ENCODE data around the gene ROR2.

The ROR2 gene

DNA sequence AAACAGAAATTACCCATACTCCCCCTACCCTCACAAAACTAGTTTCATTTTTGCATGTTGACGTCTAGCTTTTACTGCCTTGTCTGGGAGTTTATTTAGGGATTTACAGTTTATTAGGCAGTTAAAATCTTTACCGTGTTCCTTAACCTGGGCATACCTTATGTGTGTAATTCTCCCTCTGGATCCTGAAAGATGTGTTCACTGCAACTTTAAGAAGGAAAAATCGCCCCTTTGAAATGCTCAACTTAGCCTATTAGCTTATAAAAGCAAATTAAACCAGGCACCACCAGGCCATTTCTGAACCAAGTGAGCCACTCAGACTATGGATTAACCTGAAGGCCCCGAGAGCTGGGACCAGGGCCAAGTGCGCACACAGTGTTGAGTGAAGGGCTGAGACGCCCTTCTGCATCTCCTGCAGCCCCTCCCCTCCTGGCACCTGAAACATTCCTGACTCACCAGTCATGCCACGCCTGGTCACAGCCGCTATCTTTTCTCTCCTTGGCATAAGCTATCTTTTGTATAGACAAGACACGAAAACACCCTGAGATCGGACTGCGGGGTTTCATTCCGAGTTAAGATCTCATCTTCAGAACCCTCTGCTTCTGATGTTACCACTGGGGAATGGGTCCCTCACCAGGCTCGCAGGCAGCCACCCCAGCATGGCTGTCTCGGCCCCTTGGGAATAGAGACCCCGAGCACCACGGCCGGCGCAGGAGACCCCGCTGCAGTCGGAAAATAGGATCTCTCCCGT is 111.9 kb downstream of the ROR2 start:
- DNase-seq: no peak

GRCh38 chr9:91836515-91836914 is 113.5 kb downstream of the ROR2 start:
- no peak for DNase-seq

DNA sequence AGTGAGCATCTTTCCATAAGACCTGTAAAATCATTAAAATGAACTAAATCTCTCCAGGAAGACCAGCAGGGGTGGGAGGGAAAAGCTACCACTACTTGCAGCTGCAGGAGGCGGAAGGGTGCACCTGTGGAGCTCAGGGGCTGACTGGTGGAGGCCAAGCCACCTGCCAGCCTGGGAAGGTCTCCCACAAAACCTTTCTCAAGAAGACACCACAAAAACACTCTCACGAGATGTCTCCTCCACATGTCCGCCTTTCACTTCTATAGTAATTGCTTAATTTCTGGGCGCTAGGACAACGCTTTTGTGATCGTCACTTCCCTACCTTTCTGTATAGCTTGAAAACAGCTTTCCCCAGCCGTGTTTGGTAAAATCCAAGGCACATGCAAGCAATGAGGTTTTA is 114.4 kb downstream of the ROR2 start:
- no peak for DNase-seq

DNA sequence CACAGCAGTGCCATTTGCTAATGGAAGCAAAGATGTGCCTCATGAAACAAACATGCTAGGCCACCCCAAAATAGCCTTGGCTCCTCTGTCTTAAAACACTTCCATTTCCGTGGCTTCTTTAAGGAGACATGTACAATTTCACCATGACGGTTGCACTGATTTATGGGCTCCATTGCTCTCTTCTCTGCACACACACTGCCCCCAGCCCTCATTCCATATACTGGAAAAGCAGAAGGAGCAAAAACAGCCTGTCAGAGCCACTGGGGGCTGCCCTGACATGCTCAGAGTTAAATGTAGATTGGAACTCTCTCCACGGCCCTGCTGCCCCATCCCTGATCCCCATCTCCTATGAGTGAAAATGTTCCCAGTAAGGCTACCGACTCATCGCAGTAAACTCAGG is 114.8 kb downstream of the ROR2 start:
- no peak for DNase-seq

DNA sequence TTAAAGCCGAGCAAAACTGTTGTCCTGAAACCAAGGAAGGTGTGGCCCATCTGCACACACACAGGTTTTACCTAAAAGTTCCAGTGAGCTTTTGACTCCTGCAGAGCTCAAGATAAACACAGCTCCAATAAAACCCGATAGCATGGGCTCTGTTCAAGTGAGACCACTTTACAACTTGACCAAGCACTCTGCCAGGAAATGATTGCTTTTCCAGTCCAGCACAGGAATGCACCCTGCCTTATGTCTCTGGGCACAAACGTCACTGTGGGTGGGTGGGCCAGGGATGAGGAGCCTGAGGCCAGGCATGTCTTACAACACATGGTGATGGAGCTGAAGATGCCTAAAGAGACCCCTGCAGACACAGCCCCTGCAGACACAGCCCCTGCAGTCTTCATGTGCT is 115.3 kb downstream of the ROR2 start:
- no peak for DNase-seq

GRCh38 chr9:91833878-91834255 is 116.2 kb downstream of the ROR2 start:
- no peak for DNase-seq

DNA sequence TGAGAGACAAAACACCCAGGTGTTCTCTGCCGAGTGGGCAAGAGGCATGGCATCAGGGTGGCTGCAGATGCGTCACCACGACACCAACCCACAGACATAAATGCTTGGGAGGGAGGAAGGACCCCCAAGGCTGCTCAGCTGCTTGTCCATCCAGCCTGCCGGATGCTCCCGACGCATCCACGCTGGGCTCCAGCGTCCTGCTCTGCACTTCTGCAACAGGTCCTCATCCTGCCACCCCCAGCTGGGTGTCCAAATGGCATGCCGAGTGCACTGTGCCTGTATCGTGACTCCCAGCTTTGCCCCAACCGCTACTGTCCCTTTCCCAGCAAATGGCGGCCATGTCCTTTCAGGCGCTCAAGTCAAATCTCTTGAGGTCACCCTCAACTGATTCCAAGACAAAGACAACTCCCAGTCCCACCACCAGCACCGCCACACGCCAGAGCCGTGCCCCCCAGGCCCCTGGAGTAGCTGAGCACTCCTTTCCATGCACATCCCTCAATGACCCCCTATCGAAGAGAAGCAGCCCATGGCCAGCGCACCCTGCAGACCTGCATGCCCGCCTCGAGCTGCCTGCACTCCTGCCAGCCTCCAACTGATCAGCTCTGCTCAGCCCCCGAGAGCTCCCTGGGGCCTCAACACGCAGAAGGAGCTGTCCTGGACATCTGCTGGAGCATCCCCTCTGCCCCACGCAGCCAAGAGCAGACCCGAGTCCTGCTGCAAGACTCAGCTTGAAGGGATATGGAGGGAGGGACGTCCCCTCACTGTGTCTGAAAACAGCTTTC is 116.7 kb downstream of the ROR2 start:
- no peak for DNase-seq

- DNase-seq: no peak
Measured at GRCh38 chr9:91832322-91832721, 117.7 kb downstream of the ROR2 start.

DNA sequence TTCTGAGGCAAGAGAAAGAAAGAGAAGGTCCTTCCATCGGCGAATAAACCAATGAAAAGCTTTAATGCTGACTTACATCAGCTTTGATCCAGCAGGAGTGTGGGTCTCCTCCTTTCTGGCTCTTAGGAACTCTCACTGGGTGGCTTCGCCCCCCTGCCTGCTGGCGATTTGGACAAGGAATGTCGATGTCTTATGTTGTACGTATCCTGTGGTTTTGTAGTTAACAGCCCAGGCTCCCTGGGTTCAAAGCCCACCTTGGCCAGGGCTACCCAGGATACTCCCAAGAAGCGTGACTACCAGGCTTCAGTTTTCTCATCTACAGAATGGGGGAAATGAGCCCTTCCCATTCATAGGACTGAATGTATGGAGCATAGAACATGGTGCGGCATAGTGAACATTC is 124.2 kb downstream of the ROR2 start:
- DNase-seq: no peak

- DNase-seq: no peak
Measured at GRCh38 chr9:91825422-91825821, 124.6 kb downstream of the ROR2 start.

- no peak for DNase-seq
Measured at GRCh38 chr9:91824601-91825305, 125.3 kb downstream of the ROR2 start.

GRCh38 chr9:91824151-91824550 is 125.9 kb downstream of the ROR2 start:
- DNase-seq: no peak

DNA sequence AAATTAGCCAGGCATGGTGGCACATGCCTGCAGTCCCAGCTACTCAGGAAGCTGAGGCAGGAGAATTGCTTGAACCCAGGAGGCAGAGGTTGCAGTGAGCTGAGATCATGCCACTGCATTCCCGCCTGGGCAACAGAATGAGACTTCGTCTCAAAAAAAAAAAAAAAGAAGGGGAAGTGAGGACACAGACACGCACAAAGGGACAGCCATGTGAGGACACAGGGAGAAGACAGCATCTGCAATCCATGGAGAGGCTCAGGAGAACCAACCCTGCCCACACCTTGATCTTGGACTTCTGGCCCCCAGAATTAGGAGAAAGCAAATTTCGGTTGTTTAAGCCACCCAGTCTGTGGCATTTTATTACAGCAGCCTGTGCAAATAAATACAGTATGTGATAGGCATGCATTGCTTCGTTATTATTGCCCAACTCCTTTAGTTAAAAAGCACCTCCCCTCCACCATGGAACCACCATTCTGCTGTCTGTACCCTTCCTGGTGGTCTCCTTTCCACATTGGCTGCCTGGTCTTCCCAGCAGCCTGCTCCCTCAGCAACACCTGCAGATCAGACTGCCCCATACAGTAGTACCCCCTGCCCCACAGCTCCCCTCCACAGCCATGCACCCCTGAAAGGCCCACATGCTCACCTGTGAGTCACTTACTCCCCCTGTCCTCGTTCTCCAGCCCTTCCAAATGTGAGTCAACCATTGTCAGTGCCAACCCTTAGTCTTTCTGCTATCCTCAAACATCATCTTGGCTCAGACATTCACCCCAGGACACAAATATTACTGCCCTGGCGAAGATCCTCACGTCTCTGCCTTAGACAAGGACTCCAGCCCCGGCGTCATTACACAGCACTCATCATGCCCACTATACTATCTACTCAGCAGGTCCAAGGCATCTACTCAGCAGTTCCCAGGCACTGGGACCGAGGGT is 128.8 kb downstream of the ROR2 start:
- no peak for DNase-seq

DNA sequence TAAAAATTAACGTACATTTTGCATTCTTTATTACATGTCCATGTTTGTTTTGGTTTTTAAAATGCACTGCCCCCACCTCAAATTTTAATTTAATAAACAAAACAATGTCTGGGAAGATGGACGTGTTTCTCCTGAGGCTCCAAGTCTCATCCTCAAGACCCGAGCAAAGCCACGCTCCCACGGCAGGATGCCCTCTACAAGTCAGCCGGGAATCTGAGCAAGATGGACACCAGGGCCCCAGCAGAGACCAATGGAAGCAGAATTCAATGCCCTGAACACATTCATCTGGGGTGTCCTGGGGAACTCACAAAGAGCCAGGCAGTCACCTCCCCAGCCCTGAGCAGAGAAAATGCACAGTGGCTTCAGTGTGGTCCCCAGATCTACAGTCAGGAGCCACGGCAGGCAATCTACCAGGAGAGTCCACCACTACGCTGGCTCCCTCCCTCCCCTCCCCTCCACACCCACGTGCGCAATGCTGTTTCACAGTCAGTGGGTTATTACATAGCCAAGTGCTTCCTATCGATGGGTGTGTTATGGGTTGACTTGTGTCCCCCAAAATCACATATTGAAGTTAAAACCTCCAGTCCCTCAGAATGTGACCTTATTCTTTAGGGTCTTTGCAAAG is 129.8 kb downstream of the ROR2 start:
- DNase-seq: no peak

GRCh38 chr9:91818647-91819403 is 131.2 kb downstream of the ROR2 start:
- DNase-seq: no peak

GRCh38 chr9:91818225-91818585 is 131.8 kb downstream of the ROR2 start:
- DNase-seq: no peak

DNA sequence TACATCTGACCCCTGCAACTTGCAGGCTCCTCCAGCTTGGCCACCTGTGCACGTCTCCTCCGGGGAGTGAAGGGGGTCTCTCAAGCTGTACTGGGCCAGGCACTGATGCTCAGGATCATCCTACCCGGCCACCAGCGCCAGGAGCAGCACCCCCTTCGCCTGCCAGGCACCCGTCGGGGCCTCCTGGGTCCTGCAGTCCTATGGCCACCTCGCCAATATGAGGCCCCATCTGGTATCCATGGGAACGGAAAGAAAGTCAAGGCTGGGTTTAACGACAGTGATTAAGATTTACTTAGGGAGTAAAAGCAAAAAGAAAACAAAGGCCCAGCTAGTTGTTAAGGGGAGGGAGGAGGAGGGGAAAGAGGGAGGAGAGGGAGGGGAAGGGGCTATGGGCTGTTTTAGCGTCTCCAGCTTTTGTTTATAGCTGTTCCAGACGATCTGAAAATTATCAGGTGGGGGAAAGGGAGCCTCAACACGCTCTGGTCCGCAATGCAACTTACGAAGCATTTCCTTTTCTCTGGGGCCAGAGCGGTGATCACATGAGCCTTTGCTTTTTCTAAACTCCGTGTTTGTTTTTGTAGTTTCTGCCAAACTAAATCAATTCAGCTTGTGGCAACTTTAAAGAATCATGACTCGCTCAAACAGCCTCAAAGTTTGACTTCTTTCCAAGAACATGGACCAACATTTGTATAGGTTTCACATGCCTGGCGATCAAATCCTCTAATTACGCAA is 132.4 kb downstream of the ROR2 start:
- no peak for DNase-seq

DNA sequence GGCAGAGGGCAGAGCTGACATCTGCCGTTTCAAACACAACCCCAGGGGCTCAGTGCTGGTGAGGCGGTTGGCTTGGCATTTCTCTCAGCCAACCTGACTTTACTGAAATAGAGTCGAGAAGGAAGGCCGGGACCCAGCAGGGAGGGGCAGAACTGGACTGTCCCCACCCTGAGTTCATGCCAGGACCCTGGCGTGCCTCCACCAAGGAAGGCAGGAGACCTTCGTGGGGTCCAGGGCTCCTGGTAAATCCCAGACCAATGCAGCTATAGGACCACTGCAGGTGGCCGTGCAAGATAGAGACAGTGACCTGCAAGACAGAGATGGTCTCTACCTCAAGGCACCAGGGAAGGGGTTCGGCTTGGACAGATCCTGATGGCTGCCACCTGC is 132.9 kb downstream of the ROR2 start:
- DNase-seq: no peak

- DNase-seq: no peak
Measured at GRCh38 chr9:91816356-91816755, 133.7 kb downstream of the ROR2 start.

DNA sequence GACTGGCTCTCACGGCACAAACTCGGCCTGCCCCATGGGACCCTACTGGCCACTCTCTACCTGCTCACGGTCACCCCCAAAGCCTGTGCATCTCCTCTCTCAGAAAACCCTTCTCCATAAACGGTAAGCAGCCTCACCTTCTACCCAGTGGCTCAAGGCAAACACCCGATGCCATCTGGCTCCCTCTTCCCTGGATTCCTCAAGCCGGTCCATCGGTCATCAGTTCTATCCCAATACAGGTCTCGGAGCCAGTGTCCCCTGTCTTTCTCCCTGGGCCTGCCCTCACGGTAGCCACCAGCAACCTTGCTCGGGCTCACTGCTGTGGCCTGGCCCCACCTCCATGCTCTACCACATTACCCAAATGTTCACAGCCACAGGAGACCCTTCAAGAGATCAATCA is 134.1 kb downstream of the ROR2 start:
- DNase-seq: no peak

- no peak for DNase-seq
Measured at GRCh38 chr9:91814753-91815152, 135.3 kb downstream of the ROR2 start.
